Measurements from ENCODE around the gene TIMP3.

DNA sequence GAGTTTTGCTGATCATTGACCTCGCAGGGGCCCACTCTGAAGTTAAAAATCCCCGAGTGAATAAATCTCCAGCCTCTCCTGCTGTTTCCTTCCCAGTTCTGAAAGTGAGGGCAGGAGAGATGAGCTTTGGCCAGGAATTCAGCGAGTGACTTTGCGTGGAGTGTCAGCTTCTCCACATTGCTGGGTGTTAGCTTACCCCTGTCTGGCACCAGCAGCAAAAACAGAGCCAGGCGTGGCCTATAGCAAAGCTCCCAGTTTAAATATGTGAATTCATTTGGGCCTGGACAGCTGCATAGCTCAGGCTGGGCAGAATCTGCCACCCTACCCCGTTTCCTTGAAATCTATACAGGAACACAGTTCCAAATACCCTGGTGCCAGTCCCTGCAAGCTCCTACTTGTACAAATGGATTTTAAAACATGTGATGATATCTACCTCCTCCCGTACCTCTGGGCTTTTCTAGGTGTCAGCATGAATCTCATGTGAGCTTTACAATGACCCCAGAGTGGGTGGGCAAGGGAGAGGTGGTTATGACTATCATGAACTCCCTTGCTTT is 25.6 kb downstream of the TIMP3 start:
- TF ChIP-seq, protein P1, sequence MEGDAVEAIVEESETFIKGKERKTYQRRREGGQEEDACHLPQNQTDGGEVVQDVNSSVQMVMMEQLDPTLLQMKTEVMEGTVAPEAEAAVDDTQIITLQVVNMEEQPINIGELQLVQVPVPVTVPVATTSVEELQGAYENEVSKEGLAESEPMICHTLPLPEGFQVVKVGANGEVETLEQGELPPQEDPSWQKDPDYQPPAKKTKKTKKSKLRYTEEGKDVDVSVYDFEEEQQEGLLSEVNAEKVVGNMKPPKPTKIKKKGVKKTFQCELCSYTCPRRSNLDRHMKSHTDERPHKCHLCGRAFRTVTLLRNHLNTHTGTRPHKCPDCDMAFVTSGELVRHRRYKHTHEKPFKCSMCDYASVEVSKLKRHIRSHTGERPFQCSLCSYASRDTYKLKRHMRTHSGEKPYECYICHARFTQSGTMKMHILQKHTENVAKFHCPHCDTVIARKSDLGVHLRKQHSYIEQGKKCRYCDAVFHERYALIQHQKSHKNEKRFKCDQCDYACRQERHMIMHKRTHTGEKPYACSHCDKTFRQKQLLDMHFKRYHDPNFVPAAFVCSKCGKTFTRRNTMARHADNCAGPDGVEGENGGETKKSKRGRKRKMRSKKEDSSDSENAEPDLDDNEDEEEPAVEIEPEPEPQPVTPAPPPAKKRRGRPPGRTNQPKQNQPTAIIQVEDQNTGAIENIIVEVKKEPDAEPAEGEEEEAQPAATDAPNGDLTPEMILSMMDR (conservative IDR thresholded peaks at IDR 0.05; ENCODE audit: low read length) = no peak
- no peak for TF ChIP-seq EZH2phosphoT487 (IDR thresholded peaks at IDR 0.05; ENCODE audit: borderline replicate concordance)
